HG03439 (cell line): ENCODE results near the gene LENEP.

Source experiments
- ATAC-seq: cut with Tn5 transposase; IDR thresholded peaks from one replicate; pipeline ENCODE4 v1.9.1; 2021; ENCODE audit warnings: mild to moderate bottlenecking, moderate library complexity; ENCODE audit not compliant: unreplicated experiment

The LENEP gene

GRCh38 chr1:155024315-155024714 lies 30.9 kb downstream of the LENEP start:
- no peak for ATAC-seq

GRCh38 chr1:155026154-155026553 lies 32.8 kb downstream of the LENEP start:
- ATAC-seq, result no peak

GRCh38 chr1:155026588-155026987 lies 33.2 kb downstream of the LENEP start:
- no peak for ATAC-seq

- no peak for ATAC-seq
Measured at GRCh38 chr1:155029513-155030242, 36.3 kb downstream of the LENEP start.

GRCh38 chr1:155030243-155030795 lies 36.9 kb downstream of the LENEP start:
- no peak for ATAC-seq

GRCh38 chr1:155030899-155031298 lies 37.5 kb downstream of the LENEP start:
- ATAC-seq, result no peak

- ATAC-seq, result no peak
Measured at GRCh38 chr1:155032886-155033285, 39.5 kb downstream of the LENEP start.

GRCh38 chr1:155033524-155033923 lies 40.1 kb downstream of the LENEP start, which contains the start of the genes DCST1 and DCST2:
Gene DCST1 (plus strand): TSS chr1:155033824. CDS start chr1:155034037, 213 bp downstream.
Gene DCST2 (minus strand): TSS chr1:155033781. CDS start chr1:155033701, 80 bp downstream.
- no peak for ATAC-seq

GRCh38 chr1:155034318-155035208 lies 41.2 kb downstream of the LENEP start:
- ATAC-seq, result no peak

GRCh38 chr1:155035936-155036335 lies 42.5 kb downstream of the LENEP start:
- no peak for ATAC-seq

- no peak for ATAC-seq
Measured at GRCh38 chr1:155037043-155037442, 43.7 kb downstream of the LENEP start.

- ATAC-seq, result no peak
Measured at GRCh38 chr1:155037851-155038441, 44.6 kb downstream of the LENEP start.

- ATAC-seq, result no peak
Measured at GRCh38 chr1:155038602-155039307, 45.4 kb downstream of the LENEP start.

GRCh38 chr1:155039308-155039669 lies 45.9 kb downstream of the LENEP start:
- ATAC-seq, result no peak

- ATAC-seq, result no peak
Measured at GRCh38 chr1:155040358-155041093, 47.1 kb downstream of the LENEP start.

- ATAC-seq, result no peak
Measured at GRCh38 chr1:155042789-155043188, 49.4 kb downstream of the LENEP start.

GRCh38 chr1:155043301-155043702 lies 49.9 kb downstream of the LENEP start:
- ATAC-seq, result no peak

GRCh38 chr1:155043793-155044192 lies 50.4 kb downstream of the LENEP start:
- ATAC-seq, result no peak
